HG03521 (cell line): Measurements from ENCODE around the gene DHRS7B.

ENCODE experiments used
- ATAC-seq: cut with Tn5 transposase; IDR thresholded peaks from one replicate; pipeline ENCODE4 v1.9.1; 2021; ENCODE audit warnings: mild to moderate bottlenecking, moderate library complexity; ENCODE audit not compliant: unreplicated experiment

Gene DHRS7B

DNA sequence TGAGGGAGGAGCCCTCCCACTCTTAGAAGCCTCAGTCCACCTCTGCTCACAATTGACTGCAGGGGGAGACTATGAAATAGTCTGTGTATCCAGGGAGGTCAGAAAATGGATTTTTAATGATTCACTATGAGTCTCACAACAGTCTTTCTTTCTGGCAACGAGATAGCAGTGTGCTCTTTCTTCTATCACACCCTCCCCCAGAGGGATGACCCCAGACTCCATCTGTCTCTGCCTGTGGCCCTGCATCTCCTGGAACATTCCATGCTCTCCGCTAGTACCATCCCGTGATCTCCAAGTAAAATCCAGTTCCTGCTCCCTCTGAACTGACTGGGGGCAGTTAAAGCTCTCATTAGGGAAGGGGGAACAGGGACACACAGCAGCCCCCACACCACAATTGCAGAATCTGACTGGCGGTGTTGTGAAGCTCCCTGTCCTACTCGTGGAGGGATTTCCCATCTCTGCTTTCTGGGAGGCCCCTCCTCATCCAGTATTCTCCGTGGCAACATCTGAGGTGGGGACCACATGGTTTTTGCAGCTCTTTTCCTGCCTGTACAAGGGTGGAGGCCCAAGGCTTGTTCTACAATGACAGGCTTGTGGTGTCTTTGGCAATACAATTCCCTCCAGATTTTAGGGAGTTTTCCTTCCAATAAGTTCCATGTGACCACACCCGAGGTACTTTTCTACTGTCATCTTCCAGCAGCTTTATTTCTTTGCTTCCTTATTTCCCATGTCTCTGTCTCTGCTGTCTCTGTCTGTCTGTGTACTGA is 107.0 kb downstream of the DHRS7B start:
- ATAC-seq: no peak

DNA sequence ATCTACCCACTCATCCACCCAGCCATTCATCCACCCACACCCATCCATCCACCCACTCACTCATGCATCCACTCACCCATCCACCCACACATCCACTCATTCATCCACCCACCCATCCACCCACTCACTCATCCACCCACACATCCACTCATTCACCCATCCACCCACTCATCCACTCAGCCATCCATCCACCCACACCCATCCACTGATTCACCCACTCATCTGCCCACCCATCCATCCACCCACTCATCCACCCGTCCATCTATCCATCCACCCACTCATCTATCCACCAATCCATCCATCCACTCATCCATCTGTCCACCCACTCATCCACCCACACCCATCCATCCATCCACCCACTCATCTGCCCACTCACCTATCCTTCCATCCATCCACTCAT is 109.2 kb downstream of the DHRS7B start:
- no peak for ATAC-seq

DNA sequence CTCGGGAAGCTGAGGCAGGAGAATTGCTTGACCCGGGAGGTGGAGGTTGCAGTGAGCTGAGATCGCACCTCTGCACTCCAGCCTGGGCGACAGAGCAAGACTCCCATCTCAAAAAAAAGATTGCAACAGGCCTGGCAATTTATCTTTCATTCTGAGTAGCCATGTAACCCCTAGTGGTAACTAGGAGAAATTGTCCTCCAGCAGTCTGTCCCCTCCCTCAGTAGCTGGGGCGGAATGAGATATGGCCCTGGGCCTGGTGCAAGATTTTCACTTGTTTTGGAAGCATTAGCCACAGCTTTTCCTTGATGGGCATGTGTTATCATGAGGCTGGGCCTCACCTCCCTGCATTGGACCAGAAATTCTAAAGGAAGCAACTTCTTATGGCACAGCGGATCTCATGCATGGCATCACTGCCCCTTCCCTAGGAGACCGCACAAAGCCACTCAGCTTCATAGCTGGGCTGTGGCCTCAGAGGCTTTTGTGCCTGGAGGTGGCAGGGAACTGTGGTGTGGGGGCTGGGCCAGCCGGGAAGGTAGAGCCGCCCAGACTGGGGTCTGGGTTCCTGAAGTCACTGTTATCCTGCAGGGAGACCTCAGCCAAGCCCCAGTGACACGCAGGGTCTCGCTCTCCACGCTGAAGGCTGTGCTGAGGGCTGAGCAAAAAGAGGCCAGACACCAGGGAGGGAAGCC is 113.1 kb downstream of the DHRS7B start:
- ATAC-seq: peak; percentile 56

DNA sequence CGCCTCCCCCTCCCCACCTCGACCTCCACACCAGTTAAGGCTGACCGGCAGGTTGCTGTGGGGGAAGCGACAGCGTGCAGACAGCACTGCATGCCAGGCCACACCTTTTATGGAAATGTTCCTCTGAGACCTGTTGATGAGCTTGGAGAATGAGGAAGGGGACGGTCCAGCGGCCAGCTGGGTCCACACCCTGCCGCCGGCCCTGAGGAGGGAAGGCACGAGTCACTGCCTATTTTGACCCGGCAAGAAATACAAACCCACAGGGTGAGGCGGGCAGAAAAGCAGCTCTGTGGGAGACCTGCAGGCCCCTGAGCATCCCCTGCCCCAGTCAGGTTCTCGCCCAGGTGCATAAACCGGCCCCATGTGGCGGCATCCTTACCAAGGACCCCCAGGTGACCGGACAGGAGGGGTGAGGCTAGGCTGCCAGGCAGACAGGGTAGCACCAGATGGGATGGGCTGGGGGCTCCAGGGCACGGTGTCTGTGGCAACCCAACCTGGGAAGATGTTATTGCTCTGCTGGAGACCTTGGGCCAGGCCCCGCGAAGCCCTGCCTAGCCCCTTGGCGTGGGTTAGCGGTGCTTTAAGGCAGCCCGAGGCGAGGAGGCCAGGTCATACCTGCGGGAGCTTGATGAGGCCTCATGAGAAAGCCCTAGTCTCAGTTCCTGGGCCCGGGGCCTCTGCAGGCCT is 113.7 kb downstream of the DHRS7B start:
- no peak for ATAC-seq
